Cardiac muscle cell (in vitro differentiated cells and primary cell): Measurements from ENCODE around the gene PEBP1. TPM values are rescaled to one million over a fixed set of nuclear protein-coding genes. Genes with fewer than 3 reads are reported as not detected.

Experiments used
- DNase-seq, 2 donors: peaks; one replicate each; pipeline versions ENCODE4 v3.0.0 to v3.0.0-alpha.2; 2010 to 2017; ENCODE audit warnings: low read depth in 1 of 2, low spot score in 1 of 2
- H3K27ac ChIP-seq: fragments of 200-600 bp; sonication (generic); 2 replicates; pipeline ENCODE4 v1.5.1; 2016
- H3K27me3 ChIP-seq: fragments of 200-600 bp; sonication (generic); 2 replicates; pipeline ENCODE4 v1.6.0; 2016; ENCODE audit warnings: control low read depth
- H3K36me3 ChIP-seq: fragments of 200-600 bp; sonication (generic); 2 replicates; pipeline ENCODE4 v1.5.1; 2016; ENCODE audit warnings: control low read depth
- H3K4me1 ChIP-seq: fragments of 200-600 bp; sonication (generic); 2 replicates; pipeline ENCODE4 v1.8.1; 2017; ENCODE audit warnings: low read depth, mild to moderate bottlenecking, mixed run types
- H3K4me3 ChIP-seq: fragments of 200-600 bp; sonication (generic); 2 replicates; pipeline ENCODE4 v1.5.1; 2016; ENCODE audit warnings: mild to moderate bottlenecking
- H3K9me3 ChIP-seq: fragments of 200-600 bp; sonication (generic); 2 replicates; pipeline ENCODE4 v1.5.1; 2017; ENCODE audit warnings: low read depth, mild to moderate bottlenecking, control low read depth
- CTCF ChIP-seq: IDR thresholded peaks from 2 replicates; pipeline ENCODE4 v1.5.1; 2012; ENCODE audit warnings: low read depth, mild to moderate bottlenecking, low read length
- polyA plus RNA-seq: library from polyadenylated mRNA; unstranded; fragments of >200 nt; fragmentation: Nextera tagmentation; extraction: Ambion mirVana; gene quantifications from 2 replicates; pipeline ENCODE4 v1.2.1, GENCODE V29; 2016
- total RNA-seq: library from RNA; depleted of rRNA; stranded (reverse); fragments of >200 nt; gene quantifications from 2 replicates; pipeline ENCODE4 v1.2.3, GENCODE V29; 2016

Gene PEBP1
- total and polyA plus RNA-seq, 2 experiments from 2014 or later = 408 to 468 TPM

- DNase-seq = no peak
- no peak for TF ChIP-seq CTCF
- H3K4me1 ChIP-seq = peaks cover 5% of the 10 kb centered on the region
- H3K36me3 ChIP-seq = no peaks in the 10 kb centered on the region
- no peak overlapping the region for H3K4me3 ChIP-seq
- H3K27me3 ChIP-seq = no peaks in the 10 kb centered on the region
- no peak overlapping the region for H3K27ac ChIP-seq
- no peaks in the 10 kb centered on the region for H3K9me3 ChIP-seq
Measured at GRCh38 chr12:118101051-118101450, 34.9 kb upstream of the PEBP1 start.

GRCh38 chr12:118102070-118102469, 33.9 kb upstream of the PEBP1 start:
- no peak for DNase-seq
- no peak overlapping the region for H3K4me3 ChIP-seq
- no peak overlapping the region for H3K27ac ChIP-seq
- no peaks in the 10 kb centered on the region for H3K27me3 ChIP-seq
- H3K4me1 ChIP-seq = peaks cover 5% of the 10 kb centered on the region
- H3K36me3 ChIP-seq = no peaks in the 10 kb centered on the region
- no peaks in the 10 kb centered on the region for H3K9me3 ChIP-seq
- TF ChIP-seq CTCF = no peak

GRCh38 chr12:118102609-118103008, 33.3 kb upstream of the PEBP1 start:
- Histone ChIP-seq H3K4me3 (peak overlapping the region; percentile 66), H3K27ac (no peak overlapping the region), H3K4me1 (peaks cover 5% of the 10 kb centered on the region), H3K36me3 (no peaks in the 10 kb centered on the region), H3K9me3 (no peaks in the 10 kb centered on the region), H3K27me3 (no peaks in the 10 kb centered on the region)
- DNase-seq = no peak
- no peak for TF ChIP-seq CTCF

GRCh38 chr12:118103201-118103600, 32.7 kb upstream of the PEBP1 start:
- TF ChIP-seq CTCF = no peak
- Histone ChIP-seq H3K4me1 (peaks cover 5% of the 10 kb centered on the region), H3K36me3 (no peaks in the 10 kb centered on the region), H3K9me3 (no peaks in the 10 kb centered on the region), H3K27ac (no peak overlapping the region), H3K27me3 (no peaks in the 10 kb centered on the region), H3K4me3 (peak overlapping the region; percentile 66)
- peak; percentile 16 to 38 for DNase-seq

GRCh38 chr12:118103601-118104382, 32.1 kb upstream of the PEBP1 start, which contains the start of gene VSIG10:
VSIG10 (minus strand) TSS chr12:118104011; CDS start chr12:118103671, 340 bp downstream.
- peak; percentile 67 to 74 for DNase-seq
- no peaks in the 10 kb centered on the region for H3K27me3 ChIP-seq
- no peaks in the 10 kb centered on the region for H3K36me3 ChIP-seq
- H3K27ac ChIP-seq = no peak within 1 kb of the TSS
- peaks cover 5% of the 10 kb centered on the region for H3K4me1 ChIP-seq
- peak within 1 kb of the TSS; percentile 66 for H3K4me3 ChIP-seq
- H3K9me3 ChIP-seq = no peaks in the 10 kb centered on the region
- TF ChIP-seq CTCF = no peak
